Spleen (tissue), 11 donors: ENCODE measurements around the gene PTPN22. TPM values are rescaled to one million over a fixed set of nuclear protein-coding genes. Genes with fewer than 3 reads are reported as not detected.

ENCODE experiments used
- DNase-seq: peaks from one replicate; pipeline ENCODE4 v3.0.0-alpha.2; 2020
- H3K27ac ChIP-seq, 8 donors: fragments of 200-600 bp; sonication (generic) in 7 of 8; 1 replicate in 4 of 8; 2 replicates in 4 of 8; pipeline versions ENCODE4 v1.5.0 to v1.8.0; 2016 to 2021; ENCODE audit warnings: inconsistent platforms in 4 of 8, mild to moderate bottlenecking in 4 of 8, moderate library complexity in 1 of 8
- H3K27me3 ChIP-seq, 7 donors: fragments of 200-600 bp; sonication (generic) in 6 of 7; replicated peaks in 1 of 7; 1 replicate in 4 of 7; 2 replicates in 3 of 7; pipeline versions ENCODE4 v1.5.0 to v1.8.0; 2016 to 2021; ENCODE audit warnings: inconsistent platforms in 3 of 7, mild to moderate bottlenecking in 1 of 7
- H3K36me3 ChIP-seq, 6 donors: fragments of 200-600 bp; sonication (generic) in 5 of 6; 1 replicate in 4 of 6; 2 replicates in 2 of 6; pipeline versions ENCODE4 v1.5.0 to v1.8.0; 2016 to 2021; ENCODE audit warnings: inconsistent platforms in 2 of 6
- H3K4me1 ChIP-seq, 6 donors: fragments of 200-600 bp; sonication (generic) in 5 of 6; 1 replicate in 3 of 6; 2 replicates in 3 of 6; pipeline versions ENCODE4 v1.5.0 to v1.8.0; 2016 to 2021; ENCODE audit warnings: inconsistent platforms in 3 of 6
- H3K4me3 ChIP-seq, 8 donors: fragments of 200-600 bp; sonication (generic) in 7 of 8; 1 replicate in 4 of 8; 2 replicates in 4 of 8; pipeline versions ENCODE4 v1.5.0 to v1.8.0; 2016 to 2021; ENCODE audit warnings: inconsistent platforms in 4 of 8, mild to moderate bottlenecking in 4 of 8, moderate library complexity in 2 of 8
- H3K9me3 ChIP-seq, 8 donors: fragments of 200-600 bp; sonication (generic) in 7 of 8; 1 replicate in 4 of 8; 2 replicates in 4 of 8; pipeline versions ENCODE4 v1.5.0 to v1.8.0; 2016 to 2021; ENCODE audit warnings: inconsistent platforms in 4 of 8
- CTCF ChIP-seq, 11 experiments: fragments of 200-600 bp in 7 of 11; fragments of 450-650 bp in 4 of 11; sonication (generic) in 4 of 11; IDR thresholded peaks in 8 of 11; conservative IDR thresholded peaks in 3 of 11; 1 replicate in 7 of 11; 2 replicates in 4 of 11; pipeline versions ENCODE4 v1.4.0 to v1.8.0; 2016 to 2021; ENCODE audit warnings: antibody characterized with exemption in 11 of 11, inconsistent platforms in 4 of 11, mild to moderate bottlenecking in 1 of 11
- POLR2A ChIP-seq, 3 donors: fragments of 450-650 bp; IDR thresholded peaks; one replicate each; pipeline ENCODE4 v1.5.1; 2017; ENCODE audit warnings: antibody characterized with exemption in 3 of 3, mild to moderate bottlenecking in 1 of 3
- POLR2AphosphoS5 ChIP-seq, 3 donors: sonication (generic); formaldehyde crosslinking; IDR thresholded peaks; one replicate each; pipeline ENCODE4 v1.5.1; 2017; ENCODE audit warnings: antibody characterized with exemption in 3 of 3
- WGBS, 5 donors: extraction: QIAGEN DNeasy Blood & Tissue Kit in 3 of 5; methylation state at CpG; one replicate each; pipeline versions ENCODE4 v1.1.5 to v1.1.7; 2013 to 2018; 5-methylcytosine and 5-hydroxymethylcytosine counted together
- intact Hi-C: fragments of 100-400 bp; cut with DNase I; formaldehyde crosslinking; loops from one replicate; pipeline ENCODE4 v1.15.0; 2023; ENCODE audit warnings: low total_unique reads
- polyA plus RNA-seq, 3 donors: library from polyadenylated mRNA; stranded (reverse); fragments of 200-250 nt; gene quantifications; one replicate each; pipeline ENCODE4 v1.2.1, GENCODE V29; 2013
- total RNA-seq, 7 donors: library from RNA; depleted of rRNA in 3 of 7; stranded (reverse); fragments of >200 nt in 3 of 7; fragmentation: NEBNext Ultra II Directional in 4 of 7; extraction: Animal tissue kit (Norgen Biotek cat#: 25700) in 4 of 7; gene quantifications; one replicate each; pipeline versions ENCODE4 v1.1.0 to v1.2.1, GENCODE V29; 2016 to 2021
- donor health status: healthy with polysubstance abuse.
- donor health status: DM: no; HTN: no; CAD: no; lungs with moderate emphysema.
- donor health status: DM: no; HTN: no; CAD: no.
- donor health status: Bipolar disorder and iron deficiency.
- donor health status: healthy.
- donor health status: DM: no; HTN: no; CAD: no.
- donor health status: DM: yes; HTN: yes; CAD: no.

The PTPN22 gene
- total and polyA plus RNA-seq, 10 donors = 10.4 to 42.9 (median 25.4) TPM

GRCh38 chr1:113802367-113803007 is 69.0 kb downstream of the PTPN22 start:
- TF ChIP-seq POLR2AphosphoS5 (IDR thresholded peaks at IDR 0.05) = no peak
- TF ChIP-seq CTCF (IDR thresholded peaks at IDR 0.05 in 8 of 11, conservative IDR thresholded peaks at IDR 0.05 in 3 of 11) = no peak
- TF ChIP-seq POLR2A (IDR thresholded peaks at IDR 0.05) = no peak

GRCh38 chr1:113800487-113800886 is 71.0 kb downstream of the PTPN22 start:
- Histone ChIP-seq H3K27ac (no peak overlapping the region), H3K9me3 (no peaks in the 10 kb centered on the region), H3K27me3 (no peaks in the 10 kb centered on the region), H3K4me1 (peaks cover 15 to 79% (median 54%) of the 10 kb centered on the region in 6 donors), H3K4me3 (no peak overlapping the region), H3K36me3 (peaks cover 0 to 25% (median 22%) of the 10 kb centered on the region in 6 donors)
- 67 to 84% (median 74%) methylated on average over 3 of the region's 3 CpGs for WGBS, 5 donors
- TF ChIP-seq CTCF (IDR thresholded peaks at IDR 0.05 in 8 of 11, conservative IDR thresholded peaks at IDR 0.05 in 3 of 11) = no peak
- no peak for TF ChIP-seq POLR2AphosphoS5 (IDR thresholded peaks at IDR 0.05)
- TF ChIP-seq POLR2A (IDR thresholded peaks at IDR 0.05) = no peak
- no peak for DNase-seq
- intact Hi-C loops = no loop called here

More at GRCh38 chr1:113802367-113803007, 69.0 kb downstream of the PTPN22 start:
- peaks cover 16 to 97% (median 68%) of the 10 kb centered on the region in 6 donors for H3K4me1 ChIP-seq
- H3K27me3 ChIP-seq = no peaks in the 10 kb centered on the region
- no peak overlapping the region for H3K4me3 ChIP-seq
- DNase-seq = no peak
- WGBS, 5 donors = 91 to 98% (median 96%) methylated on average over 3 of the region's 3 CpGs
- no peaks in the 10 kb centered on the region for H3K9me3 ChIP-seq
- peaks cover 0 to 10% (median 3%) of the 10 kb centered on the region in 6 donors for H3K36me3 ChIP-seq
- no peak overlapping the region for H3K27ac ChIP-seq
- intact Hi-C loops = no loop called here

GRCh38 chr1:113797472-113797871 is 74.0 kb downstream of the PTPN22 start:
- Histone ChIP-seq H3K4me1 (peaks cover 0 to 59% (median 37%) of the 10 kb centered on the region in 6 donors), H3K36me3 (peaks cover 0 to 51% (median 25%) of the 10 kb centered on the region in 6 donors), H3K27ac (no peak overlapping the region), H3K9me3 (no peaks in the 10 kb centered on the region), H3K4me3 (no peak overlapping the region), H3K27me3 (no peaks in the 10 kb centered on the region)
- intact Hi-C loops = no loop called here
- WGBS, 5 donors = 74 to 87% (median 82%) methylated on average over 4 of the region's 4 CpGs
- no peak for DNase-seq
- TF ChIP-seq POLR2AphosphoS5 (IDR thresholded peaks at IDR 0.05) (no peak), POLR2A (IDR thresholded peaks at IDR 0.05) (no peak), CTCF (IDR thresholded peaks at IDR 0.05 in 8 of 11, conservative IDR thresholded peaks at IDR 0.05 in 3 of 11) (no peak)

- TF ChIP-seq CTCF (IDR thresholded peaks at IDR 0.05 in 8 of 11, conservative IDR thresholded peaks at IDR 0.05 in 3 of 11) = no peak
- no peak for TF ChIP-seq POLR2AphosphoS5 (IDR thresholded peaks at IDR 0.05)
- TF ChIP-seq POLR2A (IDR thresholded peaks at IDR 0.05) = no peak
- no peak overlapping the region for H3K27ac ChIP-seq
- H3K36me3 ChIP-seq = peaks cover 0 to 63% (median 25%) of the 10 kb centered on the region in 6 donors
- no peak for DNase-seq
- intact Hi-C loops = no loop called here
- H3K9me3 ChIP-seq = no peaks in the 10 kb centered on the region
- H3K4me3 ChIP-seq = no peak overlapping the region
- H3K27me3 ChIP-seq = no peaks in the 10 kb centered on the region
- 86 to 93% (median 91%) methylated on average over 9 of the region's 9 CpGs for WGBS, 5 donors
- H3K4me1 ChIP-seq = peaks cover 0 to 50% (median 24%) of the 10 kb centered on the region in 6 donors
These were observed 77.4 kb downstream of the PTPN22 start for GRCh38 chr1:113793878-113794834.
